Muscle layer of duodenum (tissue), 2 donors: ENCODE results near the gene SPAG7.

Source experiments
- H3K27ac ChIP-seq: one replicate; pipeline ENCODE4 v1.7.0; 2013; ENCODE audit warnings: mild to moderate bottlenecking, low read length
- H3K27me3 ChIP-seq: one replicate; pipeline ENCODE4 v1.7.0; 2013; ENCODE audit warnings: low read depth, mild to moderate bottlenecking, control low read depth, low read length
- H3K36me3 ChIP-seq, 2 donors: one replicate each; pipeline ENCODE4 v1.7.0; 2013; ENCODE audit warnings: low read length in 2 of 2, control low read depth in 1 of 2, mild to moderate bottlenecking in 1 of 2; ENCODE audit not compliant: insufficient read depth in 2 of 2, control insufficient read depth in 1 of 2
- H3K4me1 ChIP-seq, 2 donors: one replicate each; pipeline ENCODE4 v1.7.0; 2013; ENCODE audit warnings: low read length in 2 of 2, mild to moderate bottlenecking in 2 of 2, control low read depth in 1 of 2, moderate library complexity in 1 of 2; ENCODE audit not compliant: insufficient read depth in 2 of 2, control insufficient read depth in 1 of 2
- H3K4me3 ChIP-seq, 2 donors: one replicate each; pipeline ENCODE4 v1.7.0; 2013; ENCODE audit warnings: low read length in 2 of 2, low read depth in 1 of 2, mild to moderate bottlenecking in 1 of 2
- H3K9me3 ChIP-seq, 2 donors: one replicate each; pipeline ENCODE4 v1.7.0; 2013; ENCODE audit warnings: low read length in 2 of 2, control low read depth in 1 of 2, mild to moderate bottlenecking in 1 of 2; ENCODE audit not compliant: control insufficient read depth in 1 of 2
- donor health status: healthy.

Gene SPAG7

GRCh38 chr17:4941319-4941610, 26.4 kb downstream of the SPAG7 start:
- H3K36me3 ChIP-seq, result peaks cover 55 to 56% of the 10 kb centered on the region in 2 donors
- H3K4me1 ChIP-seq, result peaks cover 35 to 77% of the 10 kb centered on the region in 2 donors
- peak overlapping the region; percentile 98 for H3K27ac ChIP-seq
- H3K27me3 ChIP-seq, result no peaks in the 10 kb centered on the region
- H3K9me3 ChIP-seq, result no peaks in the 10 kb centered on the region
- H3K4me3 ChIP-seq, result peak overlapping the region; percentile 70 to 97

- Histone ChIP-seq H3K4me3 (peak overlapping the region; percentile 70 to 97), H3K27ac (peak overlapping the region; percentile 98), H3K36me3 (peaks cover 52 to 58% of the 10 kb centered on the region in 2 donors), H3K27me3 (no peaks in the 10 kb centered on the region), H3K9me3 (no peaks in the 10 kb centered on the region), H3K4me1 (peaks cover 32 to 72% of the 10 kb centered on the region in 2 donors)
Observed at GRCh38 chr17:4940555-4941318, 26.9 kb downstream of the SPAG7 start.

- Histone ChIP-seq H3K4me1 (peaks cover 25 to 64% of the 10 kb centered on the region in 2 donors), H3K27ac (peak within 1 kb of the TSS; percentile 98), H3K36me3 (peaks cover 44 to 53% of the 10 kb centered on the region in 2 donors), H3K4me3 (peak within 1 kb of the TSS; percentile 70 to 97), H3K9me3 (no peaks in the 10 kb centered on the region), H3K27me3 (no peaks in the 10 kb centered on the region)
Observed at GRCh38 chr17:4939796-4940554, 27.6 kb downstream of the SPAG7 start, which contains the start of the genes RNF167 and SLC25A11. Gene RNF167, plus strand, starts transcription at chr17:4940268. Its CDS starts 642 bp downstream, at chr17:4940910. Gene SLC25A11, minus strand, starts transcription at chr17:4940046. Its CDS starts 136 bp downstream, at chr17:4939910.

GRCh38 chr17:4939546-4939795, 28.1 kb downstream of the SPAG7 start:
- Histone ChIP-seq H3K36me3 (peaks cover 39 to 48% of the 10 kb centered on the region in 2 donors), H3K27me3 (no peaks in the 10 kb centered on the region), H3K9me3 (no peaks in the 10 kb centered on the region), H3K27ac (peak overlapping the region; percentile 98), H3K4me1 (peaks cover 20 to 62% of the 10 kb centered on the region in 2 donors), H3K4me3 (peak overlapping the region; percentile 70 to 97)

- Histone ChIP-seq H3K36me3 (peaks cover 35 to 45% of the 10 kb centered on the region in 2 donors), H3K4me3 (peak overlapping the region; percentile 70 to 97), H3K4me1 (peaks cover 16 to 62% of the 10 kb centered on the region in 2 donors), H3K27ac (peak overlapping the region; percentile 98), H3K27me3 (no peaks in the 10 kb centered on the region), H3K9me3 (no peaks in the 10 kb centered on the region)
Observed at GRCh38 chr17:4938688-4939545, 28.7 kb downstream of the SPAG7 start.

GRCh38 chr17:4938069-4938491, 29.5 kb downstream of the SPAG7 start:
- Histone ChIP-seq H3K27me3 (no peaks in the 10 kb centered on the region), H3K27ac (no peak overlapping the region), H3K36me3 (peaks cover 29 to 38% of the 10 kb centered on the region in 2 donors), H3K4me3 (peak overlapping the region in 1 of 2 donors; percentile 70), H3K9me3 (no peaks in the 10 kb centered on the region), H3K4me1 (peaks cover 16 to 55% of the 10 kb centered on the region in 2 donors)

- Histone ChIP-seq H3K9me3 (no peaks in the 10 kb centered on the region), H3K36me3 (peaks cover 24 to 32% of the 10 kb centered on the region in 2 donors), H3K27ac (no peak overlapping the region), H3K4me3 (no peak overlapping the region), H3K27me3 (no peaks in the 10 kb centered on the region), H3K4me1 (peaks cover 16 to 50% of the 10 kb centered on the region in 2 donors)
Observed at GRCh38 chr17:4937553-4937952, 30.1 kb downstream of the SPAG7 start.

- no peak overlapping the region for H3K27ac ChIP-seq
- peaks cover 16 to 39% of the 10 kb centered on the region in 2 donors for H3K4me1 ChIP-seq
- no peaks in the 10 kb centered on the region for H3K27me3 ChIP-seq
- H3K36me3 ChIP-seq, result peaks cover 16 to 27% of the 10 kb centered on the region in 2 donors
- H3K9me3 ChIP-seq, result no peaks in the 10 kb centered on the region
- no peak overlapping the region for H3K4me3 ChIP-seq
Observed at GRCh38 chr17:4936436-4936835, 31.2 kb downstream of the SPAG7 start.

- no peaks in the 10 kb centered on the region for H3K27me3 ChIP-seq
- peaks cover 11 to 31% of the 10 kb centered on the region in 2 donors for H3K4me1 ChIP-seq
- no peak overlapping the region for H3K27ac ChIP-seq
- peaks cover 16 to 27% of the 10 kb centered on the region in 2 donors for H3K36me3 ChIP-seq
- no peak overlapping the region for H3K4me3 ChIP-seq
- no peaks in the 10 kb centered on the region for H3K9me3 ChIP-seq
Observed at GRCh38 chr17:4935650-4936049, 32.0 kb downstream of the SPAG7 start.

- Histone ChIP-seq H3K27me3 (no peaks in the 10 kb centered on the region), H3K36me3 (peaks cover 16 to 27% of the 10 kb centered on the region in 2 donors), H3K27ac (no peak overlapping the region), H3K9me3 (no peaks in the 10 kb centered on the region), H3K4me3 (no peak overlapping the region), H3K4me1 (peaks cover 11 to 30% of the 10 kb centered on the region in 2 donors)
Observed at GRCh38 chr17:4934173-4934979, 33.2 kb downstream of the SPAG7 start.
